NCI-H1105 treated with DMSO at 0.1 percent for 48 hours (cell line): Measurements from ENCODE around the gene SVEP1.
"Not testable (repeated sequence)": the region's sequence is repeated elsewhere in the genome, so short reads cannot be mapped to it uniquely, and the experiment has no call there.

Experiments
- DNase-seq: peaks from one replicate; lab custom pipeline; 2025; lab: John Stamatoyannopoulos, UW

Gene SVEP1

GRCh38 chr9:110358992-110359391, 220.5 kb downstream of the SVEP1 start:
- not testable (repeated sequence) for DNase-seq

DNA sequence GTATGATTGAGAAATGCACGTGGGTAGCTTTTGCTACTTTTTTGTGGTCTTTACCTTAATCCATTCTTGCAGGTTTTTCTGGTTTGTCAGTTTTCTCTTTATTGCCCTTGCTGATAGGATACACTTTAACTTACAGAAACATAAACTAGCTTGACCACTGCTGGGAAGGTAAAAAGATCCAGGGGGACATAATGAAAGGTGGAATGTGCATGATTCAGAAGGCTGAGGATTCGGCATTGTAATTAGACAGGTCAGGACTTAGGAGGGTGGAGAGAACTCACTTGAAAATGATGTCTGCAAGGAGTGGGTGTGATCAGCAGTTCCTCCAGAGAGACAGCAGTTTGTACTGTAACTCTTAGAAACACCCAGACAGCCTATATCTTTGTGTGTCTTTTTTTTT, 222.0 kb downstream of the SVEP1 start:
- no peak for DNase-seq

DNA sequence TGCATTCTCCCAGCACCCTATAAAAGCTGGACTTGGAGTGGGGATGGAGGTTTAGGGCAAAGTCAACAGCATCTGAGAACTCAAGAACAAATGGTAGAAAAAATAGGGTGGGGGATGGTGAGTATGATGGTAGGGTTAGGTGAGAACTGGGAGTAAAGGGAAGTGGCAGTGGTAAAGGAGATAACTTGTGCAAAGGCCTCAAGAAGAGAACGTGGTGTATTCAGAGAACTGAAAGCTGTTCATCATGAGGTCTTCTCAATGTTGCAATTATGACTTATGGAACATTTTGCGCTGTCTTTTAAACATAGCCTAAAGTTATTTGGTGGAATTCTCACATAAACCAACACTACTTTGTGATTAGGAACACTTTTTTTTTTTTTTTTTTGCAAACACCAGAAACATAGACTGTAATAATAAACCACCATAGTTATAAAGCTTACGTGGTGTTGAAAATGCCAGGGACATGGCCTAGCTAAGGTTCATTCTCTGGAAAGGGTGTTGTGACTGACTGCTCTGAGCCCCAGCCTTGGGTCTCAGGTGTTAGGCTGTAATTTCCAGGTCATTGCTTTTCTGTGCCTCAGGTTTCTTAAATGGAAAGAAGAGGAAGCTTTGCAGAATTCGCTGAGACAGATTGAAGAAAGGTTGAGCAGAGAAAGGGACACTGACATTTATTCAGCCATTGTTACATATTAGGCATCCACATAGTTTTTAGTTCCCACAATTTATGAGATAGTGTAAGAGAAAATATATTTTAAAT, 222.7 kb downstream of the SVEP1 start:
- no peak for DNase-seq

DNA sequence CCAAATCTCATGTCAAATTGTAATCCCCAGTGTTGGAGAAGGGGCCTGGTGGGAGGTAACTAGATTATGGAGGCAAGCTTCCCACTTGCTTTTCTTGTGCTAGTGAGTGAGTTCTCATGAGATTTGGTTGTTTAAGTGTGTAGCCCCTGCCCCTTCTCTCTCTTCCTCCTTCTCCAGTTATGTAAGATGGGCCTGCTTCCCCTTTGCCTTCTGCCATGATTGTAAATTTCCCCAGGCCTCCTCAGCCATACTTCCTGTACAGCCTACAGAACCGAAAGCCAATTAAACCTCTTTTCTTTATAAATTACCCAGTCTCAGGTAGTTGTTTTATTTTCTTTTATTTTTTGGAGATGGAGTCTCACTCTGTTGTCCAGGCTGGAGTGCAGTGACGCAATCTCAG, 223.6 kb downstream of the SVEP1 start:
- no peak for DNase-seq

DNA sequence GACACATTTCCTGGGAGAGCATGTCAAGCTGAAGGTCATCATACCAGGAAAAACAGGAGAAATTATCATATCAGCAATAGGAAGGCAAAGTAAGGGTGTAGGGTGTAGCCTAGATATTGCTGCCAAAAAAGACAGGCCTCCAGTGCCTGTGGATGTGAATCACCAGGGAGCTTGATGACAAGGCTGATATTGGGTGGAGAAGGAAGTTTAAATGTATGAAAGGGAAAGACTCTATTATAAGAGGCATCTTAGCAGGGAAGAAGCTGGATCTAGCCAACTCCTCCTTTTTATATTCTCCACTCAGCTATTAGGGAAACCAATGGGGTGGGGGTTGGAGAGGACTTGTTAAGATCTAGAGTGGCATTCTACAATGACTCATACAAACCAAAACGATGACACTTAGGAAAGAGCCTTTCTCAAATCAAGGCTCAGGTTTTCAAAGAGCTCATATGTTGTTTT, 228.5 kb downstream of the SVEP1 start:
- no peak for DNase-seq

DNA sequence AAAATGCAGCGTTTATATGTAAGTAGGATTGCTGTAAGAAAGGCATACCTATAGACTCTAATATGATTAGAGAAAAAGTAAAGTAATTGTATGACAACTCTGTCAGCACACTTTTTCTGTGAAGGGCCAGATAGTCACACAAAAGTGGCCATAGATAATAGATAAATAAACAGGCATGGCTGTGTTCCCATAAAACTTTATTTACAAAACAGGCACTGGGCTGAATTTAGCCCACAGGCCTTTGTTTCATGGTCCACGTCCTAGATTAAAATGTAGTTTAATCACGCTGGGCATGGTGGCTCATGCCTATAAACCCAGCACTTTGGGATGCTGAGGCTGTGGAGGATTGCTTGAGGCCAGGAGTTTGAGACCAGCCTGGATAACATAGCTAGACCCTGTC, 233.2 kb downstream of the SVEP1 start:
- DNase-seq, result no peak

DNA sequence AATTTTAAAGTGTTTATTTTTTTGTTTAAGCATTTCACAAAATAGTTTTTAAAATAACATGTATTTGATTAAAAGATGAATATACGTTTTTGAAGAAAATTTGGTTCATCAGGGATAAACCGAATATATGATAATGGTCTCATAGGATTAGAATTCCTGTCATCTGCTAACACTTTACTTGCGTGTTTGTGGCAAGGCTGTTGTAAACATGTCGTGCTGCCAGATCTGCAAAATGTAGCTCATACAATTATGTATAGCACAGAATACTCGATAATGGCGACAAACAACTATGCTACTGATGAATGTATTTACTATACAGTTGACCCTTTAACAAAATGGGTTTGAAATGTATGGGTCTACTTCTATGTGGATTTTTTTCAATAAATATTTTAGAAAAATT, 234.7 kb downstream of the SVEP1 start:
- DNase-seq, result no peak

DNA sequence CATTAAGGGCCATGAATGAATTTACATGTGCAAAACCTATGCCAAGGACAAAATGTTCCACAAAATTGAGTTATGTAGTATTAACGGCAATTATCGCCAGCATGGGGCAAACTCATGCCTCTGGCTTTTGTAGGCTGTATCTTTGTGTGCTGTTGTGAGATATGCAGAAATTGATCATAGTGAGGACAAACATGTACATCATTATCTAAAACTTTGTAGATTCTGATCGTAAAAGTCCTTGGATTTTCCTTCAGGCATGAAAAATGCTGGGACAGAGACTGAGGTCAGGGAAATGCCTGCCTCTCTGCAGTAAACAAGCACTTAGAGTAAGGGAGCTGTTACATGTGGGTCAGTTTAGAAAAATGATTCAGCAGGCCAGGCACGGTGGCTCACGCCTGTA, 236.0 kb downstream of the SVEP1 start:
- DNase-seq, result no peak

DNA sequence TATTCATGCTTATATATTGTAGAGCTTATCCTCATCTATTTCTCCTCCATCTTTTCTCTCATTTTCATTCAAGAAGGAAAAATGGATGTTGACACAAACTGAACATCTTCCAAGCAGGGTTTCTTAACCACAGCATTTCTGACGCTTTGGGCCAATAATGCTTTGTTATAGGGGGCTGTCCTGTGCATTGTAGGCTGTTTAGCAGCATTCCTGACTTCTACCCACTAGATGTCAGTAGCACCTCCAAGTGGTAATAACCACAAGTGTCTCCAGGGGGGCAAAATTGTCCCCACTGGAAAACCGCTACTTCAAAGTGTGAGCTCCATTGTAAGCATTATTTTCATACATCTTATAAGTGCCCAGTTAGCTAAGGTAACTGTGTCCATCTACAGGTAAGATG, 239.2 kb downstream of the SVEP1 start:
- no peak for DNase-seq

DNA sequence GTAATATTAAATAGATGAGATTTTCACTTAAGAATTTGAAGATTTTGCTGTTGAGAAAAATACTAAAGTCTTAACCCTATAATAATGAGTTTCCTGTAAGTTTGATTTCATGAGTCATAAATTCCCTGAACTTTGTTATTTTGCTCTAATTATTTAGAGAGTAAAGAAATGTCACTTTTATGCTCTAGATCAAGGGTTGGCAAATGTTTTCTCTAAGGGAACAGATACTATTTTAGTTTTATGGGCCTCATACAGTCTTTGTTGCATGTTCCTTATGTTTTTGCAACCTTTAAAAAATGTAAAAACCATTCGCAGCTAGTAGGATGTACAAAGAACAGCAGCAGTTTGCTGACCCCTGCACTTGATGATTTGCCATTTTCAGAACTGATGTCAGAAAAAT, 241.4 kb downstream of the SVEP1 start:
- no peak for DNase-seq

GRCh38 chr9:110337727-110338126, 241.8 kb downstream of the SVEP1 start, which contains the start of gene TXNDC8:
TXNDC8 (minus strand) TSS chr9:110337863.
- DNase-seq, result no peak

DNA sequence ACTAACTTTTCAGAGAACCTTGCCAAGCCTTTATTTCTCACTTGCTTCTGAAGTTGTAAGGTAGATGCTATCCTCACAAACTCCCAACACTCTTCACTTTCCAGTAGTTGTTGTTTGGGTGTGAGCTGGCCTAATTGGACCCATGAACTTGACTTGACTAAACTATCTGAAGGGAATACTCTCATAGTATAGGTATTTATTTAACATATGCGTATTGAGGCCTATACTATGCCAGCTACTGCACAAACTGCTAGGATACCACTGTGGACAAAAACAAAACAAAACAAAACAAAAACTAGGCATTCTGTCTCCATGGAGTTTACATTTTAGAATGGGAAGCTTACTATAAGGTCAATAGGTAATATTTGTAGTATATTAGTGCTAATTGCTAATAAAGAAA, 243.2 kb downstream of the SVEP1 start:
- DNase-seq, result no peak

- no peak for DNase-seq
Observed at GRCh38 chr9:110334871-110335270, 244.7 kb downstream of the SVEP1 start.

DNA sequence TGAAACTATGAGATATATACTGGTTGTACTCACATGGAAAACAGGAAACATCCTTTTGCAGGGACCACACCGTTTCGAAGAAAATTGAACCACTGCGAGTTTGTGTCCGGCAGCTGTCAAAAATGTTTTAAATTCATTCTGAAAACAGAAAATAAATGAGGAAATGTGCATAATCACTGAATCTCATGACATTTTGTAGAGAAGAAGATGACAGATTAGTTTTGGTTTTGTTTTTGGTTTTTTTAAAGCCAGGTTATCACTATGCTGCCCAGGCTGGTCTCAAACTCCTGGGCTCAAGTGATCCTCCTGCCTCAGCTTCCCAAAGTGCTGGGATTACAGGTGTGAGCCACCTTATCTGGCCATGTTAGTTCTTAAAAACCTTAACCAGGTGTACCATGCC, 245.4 kb downstream of the SVEP1 start:
- DNase-seq, result no peak

- DNase-seq, result no peak
Observed at GRCh38 chr9:110332766-110333165, 246.8 kb downstream of the SVEP1 start.

DNA sequence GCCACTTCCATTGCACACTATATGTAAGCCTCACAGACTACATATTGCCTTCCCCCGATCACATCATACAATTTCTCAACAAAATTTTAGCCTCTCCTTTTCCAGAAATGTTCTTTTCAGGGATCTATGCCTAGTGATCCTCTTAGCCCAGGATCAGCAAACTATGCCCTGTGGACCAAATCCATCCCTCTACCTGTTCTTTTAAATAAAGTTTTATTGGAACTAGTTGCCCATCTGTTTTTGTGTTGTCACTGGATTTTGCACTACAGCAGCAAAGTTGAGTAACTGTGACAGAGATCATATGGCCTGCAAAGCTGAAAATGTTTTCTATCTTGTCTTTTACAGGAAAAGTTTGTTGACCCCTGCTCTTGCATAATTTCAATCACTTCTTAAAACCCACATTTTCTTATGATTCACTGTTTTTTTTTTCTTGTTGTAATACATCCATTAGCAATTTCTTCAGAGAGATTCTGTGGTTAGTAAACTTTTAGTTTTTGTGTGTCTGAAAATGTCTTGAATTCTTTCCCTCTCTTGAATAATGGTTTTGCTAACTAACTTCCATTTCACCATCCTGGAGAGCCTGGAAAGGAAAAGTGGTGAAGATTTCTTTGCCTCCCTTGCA, 248.9 kb downstream of the SVEP1 start:
- DNase-seq, result no peak

DNA sequence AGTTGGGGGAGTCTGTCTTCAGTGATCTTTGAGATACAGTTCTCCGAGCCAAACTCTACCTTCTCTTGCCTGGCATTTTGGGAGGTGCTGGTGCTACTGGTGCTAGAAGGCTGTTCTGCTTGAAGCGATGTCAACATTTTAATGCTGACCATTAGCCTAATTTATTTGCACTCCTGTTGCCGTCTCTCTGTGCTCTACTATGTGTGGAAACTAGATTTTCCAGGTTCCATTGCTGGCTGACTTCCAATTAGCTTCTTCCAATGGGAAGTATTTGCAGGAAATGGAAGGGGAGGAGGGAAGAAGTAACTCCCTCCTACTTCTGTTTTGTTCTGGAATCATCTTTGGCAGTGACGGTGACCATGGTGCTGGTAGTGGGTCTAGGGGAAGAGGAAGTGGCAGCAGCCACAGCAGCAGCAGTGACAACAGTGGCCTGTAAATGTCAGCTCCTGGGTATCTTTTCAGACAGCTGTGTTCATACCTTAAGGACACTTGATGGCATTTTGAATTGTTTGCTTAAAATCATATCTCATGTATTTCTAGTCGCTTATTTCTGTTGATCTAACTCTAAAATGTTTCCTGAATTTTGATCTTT, 249.8 kb downstream of the SVEP1 start:
- no peak for DNase-seq

DNA sequence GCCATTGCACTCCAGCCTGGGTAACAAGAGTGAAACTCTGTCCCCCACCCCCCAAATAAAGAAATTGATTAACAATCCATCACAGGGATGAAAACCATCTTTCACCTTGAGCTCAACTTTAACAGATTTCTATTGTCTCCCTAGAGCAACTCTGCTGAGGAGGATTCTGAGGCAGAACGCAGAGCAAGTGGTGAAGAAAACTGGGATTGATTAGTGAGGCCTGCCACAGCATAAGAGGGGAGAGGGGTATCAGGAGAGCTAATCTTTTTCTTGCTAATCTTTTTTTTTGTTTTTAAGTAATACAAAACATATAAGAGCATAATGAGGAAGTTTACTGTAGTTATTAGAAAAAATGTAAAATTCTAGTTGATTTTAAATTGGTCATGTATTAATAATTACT, 250.8 kb downstream of the SVEP1 start:
- no peak for DNase-seq

- no peak for DNase-seq
Observed at GRCh38 chr9:110327716-110328115, 251.8 kb downstream of the SVEP1 start.

GRCh38 chr9:110323818-110324217, 255.7 kb downstream of the SVEP1 start:
- no peak for DNase-seq

DNA sequence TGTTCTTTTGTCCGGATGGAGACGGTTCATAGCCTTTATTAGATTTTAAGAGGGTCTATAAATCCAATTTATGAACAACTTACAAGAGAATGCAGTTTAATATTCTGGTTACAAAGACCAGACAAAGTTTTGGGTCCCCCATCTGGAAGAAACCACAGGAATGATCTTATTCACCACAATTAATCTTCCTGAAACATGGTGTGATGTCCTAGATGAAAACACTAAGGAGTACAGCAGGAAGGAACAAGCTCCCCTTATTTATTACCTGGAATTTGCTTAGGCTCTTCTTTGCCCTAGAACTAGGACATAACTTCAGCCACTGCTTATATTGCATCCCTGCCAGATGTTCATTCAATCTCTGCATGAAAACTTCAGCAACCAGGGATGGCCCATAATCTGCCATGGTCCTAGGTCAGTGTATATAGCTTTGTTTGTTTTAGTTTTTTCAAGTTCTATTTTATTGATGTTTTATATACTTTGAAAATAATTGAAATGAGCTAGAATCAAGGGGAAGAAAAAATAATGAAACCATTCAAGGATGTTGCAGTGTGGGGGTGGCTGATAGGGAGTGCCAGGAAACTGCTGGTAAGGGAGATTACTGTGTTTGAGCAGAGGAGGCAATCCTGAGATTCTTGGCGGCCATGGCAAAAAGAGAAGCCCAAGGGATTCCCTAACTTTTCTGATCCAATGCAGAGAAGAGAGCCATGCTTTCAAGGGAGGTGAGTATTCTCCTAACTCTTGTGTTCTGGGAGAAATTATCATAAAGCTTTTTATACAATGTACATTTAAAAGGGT, 258.7 kb downstream of the SVEP1 start:
- no peak for DNase-seq

DNA sequence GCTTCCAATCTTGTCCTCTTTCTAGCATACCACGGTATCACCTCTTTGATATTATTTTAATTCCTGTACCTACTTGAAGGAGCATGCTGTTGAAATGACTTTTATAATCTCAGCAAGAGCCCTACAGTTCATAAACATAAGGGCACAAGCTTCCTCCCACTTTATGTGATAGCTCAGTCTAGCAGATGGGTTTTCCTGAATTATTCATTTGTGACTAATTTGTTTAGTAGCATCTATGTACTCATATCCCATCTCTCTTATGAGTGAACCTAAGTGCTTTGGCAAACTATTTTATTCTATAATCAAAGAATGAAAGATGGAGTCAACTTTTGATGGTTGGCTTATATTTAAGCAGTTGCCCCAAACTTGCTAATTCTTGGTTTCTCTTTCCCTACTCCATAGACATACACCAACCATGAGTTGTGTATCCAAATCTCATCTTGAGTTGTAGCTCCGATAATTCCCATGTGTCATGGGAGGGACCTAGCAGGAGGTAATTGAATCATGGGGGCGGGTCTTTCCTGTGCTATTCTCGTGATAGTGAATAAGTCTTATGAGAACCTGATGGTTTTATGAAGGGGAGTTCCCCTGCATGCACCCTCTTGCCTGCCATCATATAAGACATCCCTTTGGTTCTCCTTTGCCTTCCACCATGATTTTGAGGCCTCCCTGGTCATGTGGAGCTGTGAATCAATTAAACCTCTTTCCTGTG, 259.6 kb downstream of the SVEP1 start:
- DNase-seq, result no peak
